Ectodermal cell (in vitro differentiated cells): Measurements from ENCODE around the gene PADI1. TPM values are rescaled to one million over a fixed set of nuclear protein-coding genes. Genes with fewer than 3 reads are reported as not detected.

Source experiments
- H3K27ac ChIP-seq: 2 replicates; pipeline ENCODE4 v1.7.0; 2013; ENCODE audit warnings: mild to moderate bottlenecking, low read depth, low read length; ENCODE audit not compliant: insufficient read depth, poor library complexity, severe bottlenecking
- H3K27me3 ChIP-seq: 2 replicates; pipeline ENCODE4 v1.7.0; 2013; ENCODE audit warnings: mild to moderate bottlenecking, low read length; ENCODE audit not compliant: insufficient read depth, control insufficient read depth, poor library complexity, severe bottlenecking
- H3K36me3 ChIP-seq: one replicate; pipeline ENCODE4 v1.7.0; 2013; ENCODE audit warnings: low read length; ENCODE audit not compliant: control insufficient read depth, insufficient read depth
- H3K4me1 ChIP-seq: one replicate; pipeline ENCODE4 v1.7.0; 2013; ENCODE audit warnings: low read length; ENCODE audit not compliant: control insufficient read depth, insufficient read depth
- H3K4me3 ChIP-seq: 2 replicates; pipeline ENCODE4 v1.7.0; 2013; ENCODE audit warnings: low read depth, low read length, control low read depth; ENCODE audit not compliant: insufficient read depth
- H3K9me3 ChIP-seq: 2 replicates; pipeline ENCODE4 v1.7.0; 2013; ENCODE audit warnings: mild to moderate bottlenecking, low read length, moderate library complexity; ENCODE audit not compliant: control insufficient read depth
- WGBS, 2 experiments: methylation state at CpG; one replicate each; pipeline ENCODE4 v1.1.7; 2013; ENCODE audit warnings: missing lambda C conversion rate in 2 of 2; 5-methylcytosine and 5-hydroxymethylcytosine counted together
- polyA plus RNA-seq, 4 experiments: library from polyadenylated mRNA; stranded (reverse); fragments of 50-300 nt; gene quantifications; one replicate each; pipeline ENCODE4 v1.2.3, GENCODE V29; 2013

The PADI1 gene
- 0.31 TPM for polyA plus RNA-seq (2013, experiment 1 of 4)
- polyA plus RNA-seq (2013, experiment 2 of 4) = 0.28 TPM
- 0.21 TPM for polyA plus RNA-seq (2013, experiment 3 of 4)
- polyA plus RNA-seq (2013, experiment 4 of 4) = 0.41 TPM

- 91 to 92% methylated on average over 8 to 9 of the region's 9 CpGs for WGBS, 2 experiments
- Histone ChIP-seq H3K27me3 (no peaks in the 10 kb centered on the region), H3K27ac (no peak within 1 kb of the TSS), H3K4me3 (no peak within 1 kb of the TSS), H3K9me3 (no peaks in the 10 kb centered on the region), H3K4me1 (peaks cover 7% of the 10 kb centered on the region), H3K36me3 (no peaks in the 10 kb centered on the region)
Measured at GRCh38 chr1:17204546-17205440, at the start of gene PADI1. Gene PADI1 (plus strand): TSS chr1:17205128. CDS start chr1:17205218, 90 bp downstream.

GRCh38 chr1:17155257-17155920 lies 49.5 kb upstream of the PADI1 start:
- H3K36me3 ChIP-seq = no peaks in the 10 kb centered on the region
- H3K27ac ChIP-seq = no peak overlapping the region
- peaks cover 5% of the 10 kb centered on the region for H3K9me3 ChIP-seq
- H3K4me1 ChIP-seq = no peaks in the 10 kb centered on the region
- H3K27me3 ChIP-seq = no peaks in the 10 kb centered on the region
- H3K4me3 ChIP-seq = no peak overlapping the region
- 45 to 47% methylated on average over 2 of the region's 2 CpGs for WGBS, 2 experiments

GRCh38 chr1:17156108-17156507 lies 48.8 kb upstream of the PADI1 start:
- Histone ChIP-seq H3K9me3 (peaks cover 5% of the 10 kb centered on the region), H3K27ac (no peak overlapping the region), H3K4me1 (no peaks in the 10 kb centered on the region), H3K27me3 (no peaks in the 10 kb centered on the region), H3K4me3 (no peak overlapping the region), H3K36me3 (no peaks in the 10 kb centered on the region)
- 89 to 98% methylated on average over 2 to 3 of the region's 3 CpGs for WGBS, 2 experiments

GRCh38 chr1:17158961-17159360 lies 46.0 kb upstream of the PADI1 start:
- H3K4me1 ChIP-seq = no peaks in the 10 kb centered on the region
- H3K4me3 ChIP-seq = no peak overlapping the region
- 87 to 93% methylated on average over 2 of the region's 2 CpGs for WGBS, 2 experiments
- H3K9me3 ChIP-seq = peaks cover 5% of the 10 kb centered on the region
- H3K27ac ChIP-seq = no peak overlapping the region
- no peaks in the 10 kb centered on the region for H3K36me3 ChIP-seq
- H3K27me3 ChIP-seq = no peaks in the 10 kb centered on the region

- H3K4me3 ChIP-seq = no peak overlapping the region
- 92 to 98% methylated on average over 3 of the region's 3 CpGs for WGBS, 2 experiments
- H3K27ac ChIP-seq = no peak overlapping the region
- H3K27me3 ChIP-seq = no peaks in the 10 kb centered on the region
- no peaks in the 10 kb centered on the region for H3K9me3 ChIP-seq
- no peaks in the 10 kb centered on the region for H3K4me1 ChIP-seq
- no peaks in the 10 kb centered on the region for H3K36me3 ChIP-seq
Measured at GRCh38 chr1:17161137-17161740, 43.7 kb upstream of the PADI1 start.

GRCh38 chr1:17161926-17162800 lies 42.8 kb upstream of the PADI1 start:
- Histone ChIP-seq H3K4me1 (no peaks in the 10 kb centered on the region), H3K9me3 (no peaks in the 10 kb centered on the region), H3K27ac (no peak overlapping the region), H3K27me3 (no peaks in the 10 kb centered on the region), H3K36me3 (no peaks in the 10 kb centered on the region), H3K4me3 (no peak overlapping the region)
- 94% methylated on average over 20 of the region's 20 CpGs for WGBS, 2 experiments

- Histone ChIP-seq H3K36me3 (no peaks in the 10 kb centered on the region), H3K9me3 (no peaks in the 10 kb centered on the region), H3K27me3 (no peaks in the 10 kb centered on the region), H3K27ac (no peak overlapping the region), H3K4me1 (no peaks in the 10 kb centered on the region), H3K4me3 (no peak overlapping the region)
- 91% methylated on average over 7 of the region's 7 CpGs for WGBS, 2 experiments
Measured at GRCh38 chr1:17162941-17163340, 42.0 kb upstream of the PADI1 start.

- Histone ChIP-seq H3K4me1 (no peaks in the 10 kb centered on the region), H3K27ac (no peak overlapping the region), H3K9me3 (no peaks in the 10 kb centered on the region), H3K36me3 (no peaks in the 10 kb centered on the region), H3K4me3 (no peak overlapping the region), H3K27me3 (no peaks in the 10 kb centered on the region)
- 94 to 96% methylated on average over 7 of the region's 7 CpGs for WGBS, 2 experiments
Measured at GRCh38 chr1:17163371-17163770, 41.6 kb upstream of the PADI1 start.

- Histone ChIP-seq H3K27ac (no peak overlapping the region), H3K27me3 (no peaks in the 10 kb centered on the region), H3K4me3 (no peak overlapping the region), H3K36me3 (no peaks in the 10 kb centered on the region), H3K4me1 (no peaks in the 10 kb centered on the region), H3K9me3 (no peaks in the 10 kb centered on the region)
- 92 to 94% methylated on average over 16 of the region's 16 CpGs for WGBS, 2 experiments
Measured at GRCh38 chr1:17163789-17164666, 40.9 kb upstream of the PADI1 start.
